IMR-90 (cell line): ENCODE results near the gene SLC25A40.

Source experiments
- BHLHE40 ChIP-seq: fragments of 150-350 bp; IDR thresholded peaks from 2 replicates; pipeline ENCODE4 v1.6.1; 2016; ENCODE audit warnings: mild to moderate bottlenecking, low read depth, low read length
- CEBPB ChIP-seq: IDR thresholded peaks from 2 replicates; pipeline ENCODE4 v1.6.1; 2012; ENCODE audit warnings: low read depth, low read length, improper control_type of control experiment
- CHD1 ChIP-seq: IDR thresholded peaks from 2 replicates; pipeline ENCODE4 v1.6.1; 2012; ENCODE audit warnings: low read depth, low read length, improper control_type of control experiment
- CTCF ChIP-seq: conservative IDR thresholded peaks from 2 replicates; pipeline ENCODE4 v1.5.1; 2012; ENCODE audit warnings: mild to moderate bottlenecking, low read depth, low read length, improper control_type of control experiment
- FOS ChIP-seq: fragments of 150-350 bp; IDR thresholded peaks from 2 replicates; pipeline ENCODE4 v1.6.1; 2016; ENCODE audit warnings: low read depth, low read length
- MAFK ChIP-seq: IDR thresholded peaks from 2 replicates; pipeline ENCODE4 v1.6.1; 2012; ENCODE audit warnings: low read depth, low read length, improper control_type of control experiment
- NFE2L2 ChIP-seq: fragments of 150-350 bp; IDR thresholded peaks from 2 replicates; pipeline ENCODE4 v1.6.1; 2016; ENCODE audit warnings: low read depth, mild to moderate bottlenecking, low read length
- POLR2A ChIP-seq: IDR thresholded peaks from 2 replicates; pipeline ENCODE4 v1.6.1; 2012; ENCODE audit warnings: mild to moderate bottlenecking, low read depth, low read length
- RAD21 ChIP-seq: IDR thresholded peaks from 2 replicates; pipeline ENCODE4 v1.6.1; 2012; ENCODE audit warnings: low read length, improper control_type of control experiment
- RCOR1 ChIP-seq: IDR thresholded peaks from 2 replicates; pipeline ENCODE4 v1.6.1; 2012; ENCODE audit warnings: mild to moderate bottlenecking, low read length, improper control_type of control experiment; ENCODE audit not compliant: insufficient replicate concordance
- SMC3 ChIP-seq: fragments of 150-350 bp; IDR thresholded peaks from 2 replicates; pipeline ENCODE4 v1.6.1; 2016; ENCODE audit warnings: low read depth, mild to moderate bottlenecking, antibody characterized with exemption, low read length, moderate library complexity

- no peak for TF ChIP-seq CTCF
- no peak for TF ChIP-seq SMC3
- TF ChIP-seq BHLHE40, result peak; percentile 93
- no peak for TF ChIP-seq FOS
- TF ChIP-seq POLR2A, result peak; percentile 86
- TF ChIP-seq RCOR1, result no peak
- no peak for TF ChIP-seq RAD21
- TF ChIP-seq MAFK, result no peak
- no peak for TF ChIP-seq CHD1
- no peak for TF ChIP-seq NFE2L2
- no peak for TF ChIP-seq CEBPB
Observed at GRCh38 chr7:87876040-87876868, at the start of gene SLC25A40, which contains the start of gene DBF4.
